ENCODE results near the gene GHR. TPM values are rescaled to one million over a fixed set of nuclear protein-coding genes. Genes with fewer than 3 reads are reported as not detected.
A peak's percentile ranks its signal among the peaks of the same experiment; 100 is the strongest.
"Not testable (repeated sequence)": the region's sequence is repeated elsewhere in the genome, so short reads cannot be mapped to it uniquely, and the experiment has no call there.

The GHR gene
- total RNA-seq, 1 donor: not detected

DNA sequence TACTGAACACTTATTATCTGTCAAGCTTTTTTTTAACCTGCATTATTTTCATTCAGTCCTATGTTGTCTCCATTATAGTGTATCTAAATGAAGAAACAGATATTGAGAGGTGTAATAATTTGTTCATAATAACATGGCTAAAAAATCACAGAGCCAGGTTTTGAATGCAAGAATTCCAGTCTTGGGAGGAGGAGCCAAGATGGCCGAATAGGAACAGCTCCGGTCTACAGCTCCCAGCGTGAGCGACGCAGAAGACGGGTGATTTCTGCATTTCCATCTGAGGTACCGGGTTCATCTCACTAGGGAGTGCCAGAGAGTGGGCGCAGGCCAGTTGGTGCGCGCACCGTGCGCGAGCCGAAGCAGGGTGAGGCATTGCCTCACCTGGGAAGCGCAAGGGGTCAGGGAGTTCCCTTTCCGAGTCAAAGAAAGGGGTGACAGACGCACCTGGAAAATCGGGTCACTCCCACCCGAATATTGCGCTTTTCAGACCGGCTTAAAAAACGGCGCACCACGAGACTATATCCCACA, 311.4 kb downstream of the GHR start:
- not testable (repeated sequence) for H3K4me3 ChIP-seq (ENCODE audit: low read length); H3K27me3 ChIP-seq (ENCODE audit: insufficient read depth, low read length)

DNA sequence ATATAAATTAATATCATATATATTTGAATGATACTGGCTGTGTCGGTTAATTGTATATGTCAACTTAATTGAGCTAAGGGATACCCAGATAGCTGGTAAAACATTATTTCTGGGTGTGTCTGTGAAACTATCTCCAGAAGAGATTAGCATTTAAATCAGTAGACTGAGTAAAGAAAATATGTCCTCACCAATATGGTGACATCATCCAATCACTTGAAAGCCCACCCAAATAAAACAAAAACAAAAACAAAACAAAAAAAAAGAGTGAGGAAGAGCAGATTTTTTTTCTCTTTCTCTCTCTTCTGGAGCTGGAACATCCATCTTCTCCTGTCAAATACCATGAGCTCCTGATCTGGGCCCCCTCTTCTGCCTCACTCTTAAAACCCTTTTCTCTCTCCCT, 317.7 kb downstream of the GHR start:
- no peaks in the 10 kb centered on the region for H3K9me3 ChIP-seq (ENCODE audit: low read depth, low read length)
- H3K4me1 ChIP-seq (ENCODE audit: insufficient read depth, low read length): no peaks in the 10 kb centered on the region
- H3K4me3 ChIP-seq (ENCODE audit: low read length): no peak overlapping the region
- H3K27me3 ChIP-seq (ENCODE audit: insufficient read depth, low read length): no peaks in the 10 kb centered on the region

More for the DNA sequence above, 311.4 kb downstream of the GHR start:
- not testable (repeated sequence) for H3K4me1 ChIP-seq (ENCODE audit: insufficient read depth, low read length); H3K9me3 ChIP-seq (ENCODE audit: low read depth, low read length)

DNA sequence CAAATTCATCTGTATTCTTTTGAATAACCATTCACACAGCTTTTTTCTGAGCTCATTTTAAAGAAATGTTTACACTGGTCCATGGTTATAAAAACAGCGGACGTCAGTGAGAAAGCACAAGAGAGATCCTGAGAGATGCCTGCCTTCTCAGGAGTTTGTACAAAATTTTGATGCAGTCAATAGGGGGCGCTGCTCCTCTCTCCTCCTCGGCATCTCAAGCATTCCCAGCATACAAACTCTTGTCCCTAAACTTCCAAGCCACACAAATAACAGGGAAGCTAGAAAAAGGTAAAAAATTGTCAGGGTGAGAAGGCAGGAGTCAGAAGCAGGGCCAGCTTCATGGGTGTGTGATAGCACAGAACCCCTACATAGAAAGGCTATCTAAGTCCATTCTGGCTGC, 322.2 kb downstream of the GHR start:
- no peak overlapping the region for H3K4me3 ChIP-seq (ENCODE audit: low read length)
- no peaks in the 10 kb centered on the region for H3K4me1 ChIP-seq (ENCODE audit: insufficient read depth, low read length)
- no peaks in the 10 kb centered on the region for H3K9me3 ChIP-seq (ENCODE audit: low read depth, low read length)
- no peaks in the 10 kb centered on the region for H3K27me3 ChIP-seq (ENCODE audit: insufficient read depth, low read length)

DNA sequence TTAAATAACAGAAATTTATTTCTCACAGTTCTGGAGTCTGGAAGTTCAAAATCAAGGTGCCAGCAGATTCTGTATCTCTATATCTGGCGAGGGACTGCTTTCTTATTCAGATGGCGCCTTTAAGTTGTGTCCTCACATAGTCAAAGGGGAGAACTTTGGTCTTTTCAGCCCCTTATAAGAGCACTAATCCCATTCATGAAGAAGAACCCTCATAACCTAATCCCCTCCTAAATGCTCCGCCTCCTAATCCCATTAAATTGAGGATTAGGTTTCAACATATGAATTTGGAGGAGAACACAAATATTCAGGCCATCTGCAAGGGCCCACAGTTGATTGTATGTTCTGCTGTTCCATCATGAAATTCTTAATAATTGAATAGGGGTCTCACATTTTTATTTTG, 322.6 kb downstream of the GHR start:
- Histone ChIP-seq H3K9me3 (ENCODE audit: low read depth, low read length) (no peaks in the 10 kb centered on the region), H3K4me3 (ENCODE audit: low read length) (no peak overlapping the region), H3K4me1 (ENCODE audit: insufficient read depth, low read length) (no peaks in the 10 kb centered on the region), H3K27me3 (ENCODE audit: insufficient read depth, low read length) (no peaks in the 10 kb centered on the region)

DNA sequence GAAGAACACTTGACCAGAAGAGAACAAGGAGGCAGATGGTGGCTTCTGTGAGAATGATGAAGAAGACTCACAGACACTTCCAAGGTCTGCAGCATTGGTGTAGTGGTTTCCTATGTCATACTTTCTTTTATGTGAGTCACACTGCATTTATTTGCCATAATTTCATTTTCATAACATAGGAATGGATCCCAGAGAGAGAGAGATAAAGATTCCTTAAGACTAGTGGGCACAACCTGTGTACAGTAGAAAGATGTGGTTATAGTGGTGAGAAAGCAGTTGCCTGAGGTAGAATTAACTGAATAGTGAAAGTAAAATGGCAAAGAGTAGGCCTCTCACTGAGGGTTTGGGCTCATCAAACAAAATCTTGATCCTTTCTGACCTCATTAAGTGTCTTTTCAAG, 325.8 kb downstream of the GHR start:
- Histone ChIP-seq H3K9me3 (ENCODE audit: low read depth, low read length) (no peaks in the 10 kb centered on the region), H3K4me1 (ENCODE audit: insufficient read depth, low read length) (no peaks in the 10 kb centered on the region), H3K27me3 (ENCODE audit: insufficient read depth, low read length) (no peaks in the 10 kb centered on the region), H3K4me3 (ENCODE audit: low read length) (no peak overlapping the region)

DNA sequence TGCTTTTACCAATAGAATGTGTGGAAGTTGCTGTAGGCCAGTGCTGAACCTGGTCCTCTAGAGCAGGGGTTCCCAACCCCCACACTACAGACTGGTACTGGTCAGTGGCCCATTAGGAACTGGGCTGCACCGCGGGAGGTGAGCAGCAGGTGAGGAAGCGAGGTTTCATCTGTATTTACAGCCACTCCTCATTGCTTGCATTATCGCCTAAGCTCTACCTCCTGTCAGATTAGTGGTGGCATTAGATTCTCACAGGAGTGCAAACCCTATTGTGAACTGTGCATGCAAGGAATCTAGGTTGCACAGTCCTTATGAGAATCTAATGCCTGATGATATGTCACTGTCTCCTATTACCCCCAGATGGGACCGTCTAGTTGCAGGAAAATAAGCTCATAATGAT, 327.3 kb downstream of the GHR start:
- no peaks in the 10 kb centered on the region for H3K4me1 ChIP-seq (ENCODE audit: insufficient read depth, low read length)
- no peak overlapping the region for H3K4me3 ChIP-seq (ENCODE audit: low read length)
- no peaks in the 10 kb centered on the region for H3K9me3 ChIP-seq (ENCODE audit: low read depth, low read length)
- H3K27me3 ChIP-seq (ENCODE audit: insufficient read depth, low read length): no peaks in the 10 kb centered on the region

DNA sequence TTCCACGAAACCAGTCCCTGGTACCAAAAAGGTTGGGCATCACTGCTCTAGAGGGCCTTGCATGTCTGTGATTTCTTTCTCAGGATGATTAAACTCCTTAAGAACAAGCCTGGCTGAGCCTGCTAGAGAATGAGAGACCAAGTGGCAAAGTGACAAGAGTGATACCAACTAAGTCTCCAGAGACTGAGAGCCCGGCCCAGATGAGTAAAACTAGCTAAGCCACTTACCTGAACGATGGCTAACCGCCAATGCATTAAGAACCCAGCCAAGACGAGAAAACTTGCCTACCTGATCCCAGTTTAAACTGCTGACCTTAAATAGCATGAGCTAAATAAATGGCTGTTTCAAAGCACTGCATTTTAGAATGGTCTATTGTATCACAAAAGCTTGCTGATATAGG, 327.8 kb downstream of the GHR start:
- Histone ChIP-seq H3K27me3 (ENCODE audit: insufficient read depth, low read length) (no peaks in the 10 kb centered on the region), H3K4me3 (ENCODE audit: low read length) (no peak overlapping the region), H3K9me3 (ENCODE audit: low read depth, low read length) (no peaks in the 10 kb centered on the region), H3K4me1 (ENCODE audit: insufficient read depth, low read length) (no peaks in the 10 kb centered on the region)

DNA sequence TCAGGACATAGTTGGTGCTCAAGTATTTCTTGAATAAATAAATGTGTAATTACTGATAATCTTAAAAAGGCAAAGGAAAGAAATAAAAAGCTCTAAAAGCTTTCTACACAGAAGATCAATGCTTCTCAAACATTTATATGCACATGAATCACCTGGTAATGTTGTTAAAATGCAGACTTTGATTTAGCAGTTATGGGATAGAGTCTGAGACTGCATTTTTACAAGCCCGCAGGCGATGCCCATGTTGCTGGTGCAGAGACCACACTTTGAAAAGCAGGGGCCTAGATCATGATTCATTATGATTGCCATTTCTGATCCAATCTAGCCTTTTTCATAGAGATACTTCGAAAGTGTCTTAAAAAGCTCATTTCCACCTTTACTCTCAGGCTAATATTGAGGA, 329.9 kb downstream of the GHR start:
- Histone ChIP-seq H3K4me1 (ENCODE audit: insufficient read depth, low read length) (peaks cover 10% of the 10 kb centered on the region), H3K27me3 (ENCODE audit: insufficient read depth, low read length) (no peaks in the 10 kb centered on the region)

DNA sequence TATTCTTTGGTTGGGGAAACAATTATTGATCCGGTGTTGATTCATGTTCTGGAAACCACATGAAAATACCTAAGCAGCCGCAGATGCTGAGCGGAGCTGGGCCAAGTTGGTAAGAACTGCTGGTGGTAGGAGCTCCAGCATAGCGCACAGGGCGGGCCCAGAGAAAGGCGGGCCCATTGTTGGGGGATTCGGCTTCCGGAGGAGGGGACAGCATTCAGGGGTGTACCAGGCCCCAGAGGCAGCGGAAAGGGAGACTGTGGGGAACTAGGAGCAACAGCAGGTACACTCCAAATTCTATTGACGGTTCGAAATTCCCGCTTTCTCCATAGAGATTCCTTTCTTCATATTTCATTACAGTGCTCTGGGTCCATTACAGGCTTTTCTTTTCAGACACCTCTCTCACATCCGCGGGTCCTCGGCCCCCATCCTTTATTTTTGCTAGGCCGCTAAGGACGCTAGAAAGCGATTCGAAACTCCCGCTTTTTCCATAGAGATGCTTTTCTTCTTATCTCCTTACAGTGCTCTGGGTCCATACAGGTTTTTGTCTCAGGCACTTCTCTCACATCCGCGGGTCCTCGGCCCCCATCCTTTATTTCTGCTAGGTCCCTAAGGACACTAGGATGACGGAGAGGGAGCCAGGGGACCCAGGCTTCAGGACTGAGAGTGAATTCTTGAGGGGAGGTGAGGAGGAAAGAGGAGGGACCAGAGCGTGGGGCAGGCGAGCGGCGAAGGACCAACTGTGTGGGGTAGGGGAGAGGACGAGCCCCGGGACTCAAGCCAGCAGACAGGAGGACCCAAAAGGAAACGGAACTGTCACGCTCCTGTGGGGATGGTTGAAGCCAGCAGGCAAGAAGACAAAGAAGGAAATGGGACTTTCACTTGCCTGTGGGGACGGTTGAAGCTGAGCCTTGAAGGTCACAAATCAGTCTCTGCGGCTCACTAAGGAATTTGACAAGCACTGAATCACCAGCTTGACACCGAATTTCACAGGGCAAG, 333.7 kb downstream of the GHR start, which contains the start of gene CCDC152:
Gene CCDC152, plus strand, starts transcription at position 213 of the 996 bp plus-strand sequence. CDS start 2,304 bp downstream, outside the sequence.
- Histone ChIP-seq H3K9me3 (ENCODE audit: low read depth, low read length) (no peaks in the 10 kb centered on the region), H3K27me3 (ENCODE audit: insufficient read depth, low read length) (no peaks in the 10 kb centered on the region), H3K4me1 (ENCODE audit: insufficient read depth, low read length) (peaks cover 14% of the 10 kb centered on the region), H3K4me3 (ENCODE audit: low read length) (peak within 1 kb of the TSS; percentile 44)

More for the DNA sequence above, 329.9 kb downstream of the GHR start:
- Histone ChIP-seq H3K9me3 (ENCODE audit: low read depth, low read length) (no peaks in the 10 kb centered on the region), H3K4me3 (ENCODE audit: low read length) (no peak overlapping the region)

DNA sequence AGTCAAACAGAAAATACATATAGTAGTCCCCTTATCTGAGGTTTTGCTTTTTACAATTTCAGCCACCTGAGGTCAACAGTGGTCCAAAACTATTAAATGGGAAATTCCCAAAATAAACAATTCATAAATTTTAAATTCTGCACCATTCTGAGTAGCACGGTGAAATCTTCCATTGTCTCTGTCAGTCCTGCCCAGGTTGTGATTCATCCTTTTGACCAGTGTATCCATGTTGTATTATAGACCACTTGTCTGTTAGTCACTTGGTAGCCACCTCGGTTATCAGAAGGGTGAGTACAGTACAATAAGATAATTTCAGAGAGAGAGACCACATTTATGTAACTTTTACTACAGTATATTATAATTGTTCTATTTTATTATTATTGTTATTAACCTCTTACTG, 336.2 kb downstream of the GHR start:
- peaks cover 14% of the 10 kb centered on the region for H3K4me1 ChIP-seq (ENCODE audit: insufficient read depth, low read length)
- H3K27me3 ChIP-seq (ENCODE audit: insufficient read depth, low read length): no peaks in the 10 kb centered on the region
- H3K4me3 ChIP-seq (ENCODE audit: low read length): no peak overlapping the region
- no peaks in the 10 kb centered on the region for H3K9me3 ChIP-seq (ENCODE audit: low read depth, low read length)

DNA sequence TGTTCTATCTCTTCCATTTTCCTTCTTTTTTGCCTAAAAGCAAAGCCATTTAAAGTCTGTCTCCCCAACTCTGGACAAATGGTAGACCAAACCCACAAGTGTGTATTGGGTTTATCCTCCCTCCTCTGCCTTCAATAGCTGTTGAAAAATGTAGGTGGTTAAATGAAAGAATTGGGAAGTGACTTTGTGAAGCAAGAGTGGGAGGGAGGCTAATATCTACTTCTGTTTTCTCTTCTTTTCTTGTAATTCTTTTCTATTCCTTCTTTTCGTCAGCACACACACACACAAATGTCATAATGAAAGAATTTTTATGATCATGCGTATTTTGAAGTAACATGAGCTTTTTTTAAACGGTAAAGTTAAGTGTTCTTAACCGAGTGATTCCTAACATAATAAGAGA, 337.2 kb downstream of the GHR start:
- peaks cover 14% of the 10 kb centered on the region for H3K4me1 ChIP-seq (ENCODE audit: insufficient read depth, low read length)
- H3K9me3 ChIP-seq (ENCODE audit: low read depth, low read length): no peaks in the 10 kb centered on the region
- H3K27me3 ChIP-seq (ENCODE audit: insufficient read depth, low read length): no peaks in the 10 kb centered on the region
- no peak overlapping the region for H3K4me3 ChIP-seq (ENCODE audit: low read length)

DNA sequence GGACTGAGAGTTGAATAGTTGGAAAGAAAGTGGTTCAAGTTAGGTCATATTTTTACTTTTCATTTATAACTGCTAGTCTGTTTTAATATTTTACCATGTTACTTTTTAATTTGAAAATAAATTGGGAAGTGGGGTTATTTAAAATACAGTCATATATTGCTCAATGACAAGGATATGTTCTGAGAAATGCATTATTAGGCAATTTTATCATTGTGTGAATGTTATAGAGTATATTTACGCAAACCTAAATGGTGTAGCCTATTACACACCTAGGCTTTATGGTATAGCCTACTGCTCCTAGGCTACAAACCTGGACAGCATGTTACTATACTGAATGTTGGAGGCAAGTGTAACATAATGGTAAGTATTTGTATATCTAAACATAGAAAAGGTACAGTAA, 338.6 kb downstream of the GHR start:
- Histone ChIP-seq H3K4me1 (ENCODE audit: insufficient read depth, low read length) (peaks cover 13% of the 10 kb centered on the region), H3K9me3 (ENCODE audit: low read depth, low read length) (no peaks in the 10 kb centered on the region), H3K27me3 (ENCODE audit: insufficient read depth, low read length) (no peaks in the 10 kb centered on the region), H3K4me3 (ENCODE audit: low read length) (no peak overlapping the region)

DNA sequence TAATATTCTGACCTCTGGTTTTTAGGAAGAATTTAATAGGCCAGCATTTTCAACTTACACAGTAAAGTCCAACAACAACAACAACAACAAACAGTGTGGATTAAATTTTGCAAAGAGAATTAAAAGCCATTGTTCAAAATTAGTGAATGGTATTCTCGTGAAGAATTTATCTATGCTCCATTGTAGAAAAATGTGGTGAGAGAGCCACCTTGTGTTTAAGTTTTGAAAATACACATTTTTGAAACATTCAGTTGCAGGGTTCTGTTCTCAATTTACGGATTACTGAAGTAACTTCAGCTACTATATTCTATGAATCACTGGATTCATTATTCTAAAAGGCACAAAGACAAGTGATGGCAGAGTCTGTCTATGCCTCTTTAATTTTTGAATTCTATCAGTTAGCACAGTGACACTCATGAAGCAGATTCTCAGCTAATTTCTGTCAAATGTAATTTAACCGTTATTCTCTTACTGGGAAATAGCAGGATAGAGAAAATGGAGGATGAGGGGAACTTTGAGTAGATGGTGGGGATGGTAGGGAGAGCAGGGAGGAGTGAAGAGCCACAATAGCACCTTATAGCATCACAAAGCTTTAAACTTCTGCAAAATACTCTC, 344.4 kb downstream of the GHR start:
- Histone ChIP-seq H3K9me3 (ENCODE audit: low read depth, low read length) (no peaks in the 10 kb centered on the region), H3K4me1 (ENCODE audit: insufficient read depth, low read length) (no peaks in the 10 kb centered on the region), H3K27me3 (ENCODE audit: insufficient read depth, low read length) (no peaks in the 10 kb centered on the region), H3K4me3 (ENCODE audit: low read length) (no peak overlapping the region)

DNA sequence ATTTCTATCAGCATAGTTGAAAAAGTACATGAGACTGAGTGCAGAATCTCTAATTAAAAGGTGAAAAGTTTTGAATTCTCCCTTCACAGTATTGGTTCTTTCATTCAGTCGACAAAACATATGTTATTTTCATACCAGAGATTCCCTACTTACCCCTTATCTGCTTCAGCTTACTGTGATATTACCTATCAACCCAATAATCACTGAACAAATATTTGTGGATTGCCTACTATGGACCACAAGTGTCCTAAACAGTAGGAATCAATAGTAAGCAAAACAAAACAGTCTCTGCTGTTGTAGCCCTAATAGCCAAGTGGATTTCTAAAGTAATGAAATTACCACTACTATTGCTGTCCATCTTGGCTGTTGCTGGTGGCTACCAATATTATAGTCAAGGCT, 344.9 kb downstream of the GHR start:
- Histone ChIP-seq H3K27me3 (ENCODE audit: insufficient read depth, low read length) (no peaks in the 10 kb centered on the region), H3K4me1 (ENCODE audit: insufficient read depth, low read length) (no peaks in the 10 kb centered on the region), H3K4me3 (ENCODE audit: low read length) (no peak overlapping the region), H3K9me3 (ENCODE audit: low read depth, low read length) (no peaks in the 10 kb centered on the region)

DNA sequence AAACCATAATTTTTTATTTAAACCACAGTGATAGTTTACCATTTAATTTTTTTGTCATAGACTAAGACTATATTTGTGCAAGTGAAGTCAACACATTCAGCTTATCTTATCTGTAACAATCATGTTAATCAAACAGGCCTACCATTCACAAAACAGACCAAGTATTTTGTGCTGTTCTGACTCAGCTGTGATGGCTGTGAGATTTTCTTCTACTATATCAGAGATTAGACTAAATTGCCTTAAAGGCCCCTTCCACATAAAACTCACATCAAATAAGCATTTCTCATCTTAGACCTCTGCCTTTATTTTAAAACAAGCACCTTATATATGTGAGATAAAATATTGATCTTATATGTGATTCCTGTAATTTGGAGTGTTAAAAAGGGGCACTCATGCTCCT, 346.8 kb downstream of the GHR start:
- Histone ChIP-seq H3K27me3 (ENCODE audit: insufficient read depth, low read length) (no peaks in the 10 kb centered on the region), H3K4me3 (ENCODE audit: low read length) (no peak overlapping the region), H3K4me1 (ENCODE audit: insufficient read depth, low read length) (no peaks in the 10 kb centered on the region), H3K9me3 (ENCODE audit: low read depth, low read length) (no peaks in the 10 kb centered on the region)

All from mononuclear cell (primary cell).